ENCODE measurements around the gene DRG2.

GRCh38 chr17:18042983-18043382 is 44.8 kb upstream of the DRG2 start:
- TF ChIP-seq POLR2AphosphoS5 (IDR thresholded peaks at IDR 0.05) (no peak), POLR2A (IDR thresholded peaks at IDR 0.05) (no peak), CTCF (IDR thresholded peaks at IDR 0.05) (no peak), EP300 (IDR thresholded peaks at IDR 0.05) (no peak)
